Activated CD8-positive, alpha-beta T cell treated with anti-CD3 and anti-CD28 coated beads, Interleukin-2, amount 10 ng/mL, durations not matched to agents 7 days and 5 days (primary cell): ENCODE measurements around the gene FNDC7. TPM values are rescaled to one million over a fixed set of nuclear protein-coding genes. Genes with fewer than 3 reads are reported as not detected.
"Not testable (repeated sequence)": the region's sequence is repeated elsewhere in the genome, so short reads cannot be mapped to it uniquely, and the experiment has no call there.

Source experiments
- ATAC-seq: fragments of 150-1000 bp; cut with Tn5 transposase; one replicate; pipeline ENCODE4 v1.10.0; 2021; ENCODE audit warnings: moderate library complexity
- CTCF ChIA-PET: fragments of 350-600 bp; sonication (Branson Sonifier 250); formaldehyde crosslinking; loops from one replicate; lab custom pipeline; 2021; ENCODE audit warnings: antibody characterized with exemption; lab: Charles Lee
- POLR2A ChIA-PET: fragments of 350-600 bp; sonication (Branson Sonifier 250); formaldehyde crosslinking; loops from one replicate; lab custom pipeline; 2021; ENCODE audit warnings: antibody characterized with exemption; lab: Charles Lee
- DNase-seq: peaks from one replicate; pipeline ENCODE4 v3.0.0-alpha.2; 2020
- H3K27ac Mint-ChIP-seq: one replicate; pipeline ENCODE4 v1.8.0; 2021; ENCODE audit warnings: mild to moderate bottlenecking, mixed read lengths
- H3K27me3 Mint-ChIP-seq: one replicate; pipeline ENCODE4 v1.8.0; 2021; ENCODE audit warnings: low read depth, mixed read lengths
- H3K36me3 Mint-ChIP-seq: one replicate; pipeline ENCODE4 v1.8.0; 2021; ENCODE audit warnings: low read depth, mixed read lengths
- H3K4me1 Mint-ChIP-seq: one replicate; pipeline ENCODE4 v1.8.0; 2021; ENCODE audit warnings: low read depth, mixed read lengths
- H3K4me3 Mint-ChIP-seq: one replicate; pipeline ENCODE4 v1.8.0; 2021; ENCODE audit warnings: mild to moderate bottlenecking, mixed read lengths
- H3K9me3 Mint-ChIP-seq: one replicate; pipeline ENCODE4 v1.8.0; 2022; ENCODE audit warnings: mixed read lengths; ENCODE audit not compliant: insufficient read depth
- total RNA-seq, 2 experiments: library from RNA; stranded (reverse); gene quantifications; one replicate each; pipeline ENCODE4 v1.2.3, GENCODE V29; 2021

FNDC7 gene
- total RNA-seq, 2 experiments from 2014 or later = not detected

- CTCF ChIA-PET = interaction anchor here (1.0 kb wide), 1 partner anchor 117 kb away, joined by 3 read pairs; no protein-coding TSS in a partner anchor
- not testable (repeated sequence) for H3K4me3 Mint-ChIP-seq, DNase-seq, ATAC-seq, H3K27me3 Mint-ChIP-seq, H3K4me1 Mint-ChIP-seq, H3K27ac Mint-ChIP-seq
- Mint-ChIP-seq H3K36me3 (peaks cover 67% of the 10 kb centered on the region), H3K9me3 (peaks cover 28% of the 10 kb centered on the region)
- POLR2A ChIA-PET = interaction anchor here (0.7 kb wide), 1 partner anchor 90 kb away, joined by 3 read pairs; no protein-coding TSS in a partner anchor
These were observed 68.9 kb downstream of the FNDC7 start for GRCh38 chr1:108781575-108781944.

- peaks cover 72% of the 10 kb centered on the region for H3K36me3 Mint-ChIP-seq
- peaks cover 30% of the 10 kb centered on the region for H3K9me3 Mint-ChIP-seq
- no peaks in the 10 kb centered on the region for H3K27me3 Mint-ChIP-seq
- no peak overlapping the region for H3K27ac Mint-ChIP-seq
- ATAC-seq (no peak), DNase-seq (no peak)
- CTCF ChIA-PET = no interaction called here
- no peak overlapping the region for H3K4me3 Mint-ChIP-seq
- H3K4me1 Mint-ChIP-seq = no peaks in the 10 kb centered on the region
- POLR2A ChIA-PET = no interaction called here
These were observed 72.6 kb downstream of the FNDC7 start for GRCh38 chr1:108785264-108785663.

GRCh38 chr1:108785880-108786279 lies 73.2 kb downstream of the FNDC7 start:
- no peak overlapping the region for H3K4me3 Mint-ChIP-seq
- ATAC-seq (no peak), DNase-seq (no peak)
- peaks cover 72% of the 10 kb centered on the region for H3K36me3 Mint-ChIP-seq
- CTCF ChIA-PET = interaction anchor here (1.7 kb wide), 1 partner anchor 43 kb away, joined by 5 read pairs; no protein-coding TSS in a partner anchor
- H3K9me3 Mint-ChIP-seq = peaks cover 30% of the 10 kb centered on the region
- no peak overlapping the region for H3K27ac Mint-ChIP-seq
- POLR2A ChIA-PET = no interaction called here
- no peaks in the 10 kb centered on the region for H3K4me1 Mint-ChIP-seq
- no peaks in the 10 kb centered on the region for H3K27me3 Mint-ChIP-seq

- DNase-seq (no peak), ATAC-seq (no peak)
- Mint-ChIP-seq H3K36me3 (peaks cover 59% of the 10 kb centered on the region), H3K4me1 (no peaks in the 10 kb centered on the region), H3K9me3 (peaks cover 7% of the 10 kb centered on the region), H3K27me3 (no peaks in the 10 kb centered on the region), H3K4me3 (no peak overlapping the region), H3K27ac (no peak overlapping the region)
- ChIA-PET CTCF (no interaction called here), POLR2A (no interaction called here)
These were observed 79.1 kb downstream of the FNDC7 start for GRCh38 chr1:108791790-108792189.

Other genes with a start within 250 kb of the FNDC7 start
- gene EEIG2, start 152.8 kb upstream of the FNDC7 start, total RNA-seq = 10 to 100 TPM; 18.1 to 18.9 TPM
- gene HENMT1, start 51.8 kb upstream of the FNDC7 start, total RNA-seq = 10 to 100 TPM; 38.7 to 40.5 TPM
- 10 to 100 TPM; 66.8 to 69.1 TPM for gene PRPF38B, start 20.6 kb upstream of the FNDC7 start, total RNA-seq
- 10 to 100 TPM; 41.8 to 44.3 TPM for gene STXBP3, start 33.8 kb downstream of the FNDC7 start, total RNA-seq
- gene AKNAD1, start 144.2 kb downstream of the FNDC7 start, total RNA-seq = not detected
- gene GPSM2, start 164.1 kb downstream of the FNDC7 start, total RNA-seq = 10 to 100 TPM; 40.7 to 44.9 TPM